Gastroesophageal sphincter (tissue), 4 donors: ENCODE measurements around the gene SDHAF2. TPM values are rescaled to one million over a fixed set of nuclear protein-coding genes. Genes with fewer than 3 reads are reported as not detected.
"Not testable (repeated sequence)": the region's sequence is repeated elsewhere in the genome, so short reads cannot be mapped to it uniquely, and the experiment has no call there.

Experiments
- ATAC-seq: fragments of 150-250 bp; one replicate; pipeline ENCODE4 v1.9.1; 2016; ENCODE audit warnings: mild to moderate bottlenecking, moderate library complexity
- H3K27ac ChIP-seq, 4 donors: fragments of 200-600 bp; sonication (generic) in 3 of 4; 1 replicate in 3 of 4; 2 replicates in 1 of 4; pipeline ENCODE4 v1.5.1; 2016 to 2019
- H3K27me3 ChIP-seq: fragments of 200-600 bp; sonication (generic); one replicate; pipeline ENCODE4 v1.5.1; 2019
- H3K36me3 ChIP-seq, 2 donors: fragments of 200-600 bp; sonication (generic); one replicate each; pipeline ENCODE4 v1.5.1; 2019; ENCODE audit warnings: control low read depth in 1 of 2
- H3K4me1 ChIP-seq, 3 donors: fragments of 200-600 bp; sonication (generic); 1 replicate in 2 of 3; 2 replicates in 1 of 3; pipeline ENCODE4 v1.5.1; 2016 to 2019; ENCODE audit warnings: control low read depth in 2 of 3
- H3K4me3 ChIP-seq, 2 donors: fragments of 200-600 bp; sonication (generic); one replicate each; pipeline ENCODE4 v1.5.1; 2019; ENCODE audit warnings: mild to moderate bottlenecking in 1 of 2, moderate library complexity in 1 of 2
- H3K9me3 ChIP-seq, 3 donors: fragments of 200-600 bp; sonication (generic); one replicate each; pipeline ENCODE4 v1.5.1; 2017 to 2019; ENCODE audit warnings: control low read depth in 2 of 3
- CTCF ChIP-seq, 4 experiments: fragments of 200-600 bp in 2 of 4; fragments of 450-650 bp in 2 of 4; sonication (generic) in 1 of 4; IDR thresholded peaks; one replicate each; pipeline ENCODE4 v1.5.1; 2017 to 2019; ENCODE audit warnings: antibody characterized with exemption in 4 of 4, mild to moderate bottlenecking in 2 of 4, moderate library complexity in 2 of 4
- EP300 ChIP-seq: sonication (generic); formaldehyde crosslinking; IDR thresholded peaks from one replicate; pipeline ENCODE4 v1.6.1; 2017; ENCODE audit warnings: antibody characterized with exemption, mild to moderate bottlenecking
- POLR2A ChIP-seq, 2 donors: fragments of 450-650 bp; IDR thresholded peaks; one replicate each; pipeline ENCODE4 v1.6.1; 2017; ENCODE audit warnings: antibody characterized with exemption in 2 of 2, mild to moderate bottlenecking in 2 of 2, moderate library complexity in 1 of 2
- POLR2AphosphoS5 ChIP-seq: sonication (generic); formaldehyde crosslinking; IDR thresholded peaks from one replicate; pipeline ENCODE4 v1.6.1; 2017; ENCODE audit warnings: antibody characterized with exemption
- WGBS, 2 donors: methylation state at CpG; one replicate each; pipeline ENCODE4 v1.1.5; 2018; ENCODE audit warnings: low coverage in 1 of 2; 5-methylcytosine and 5-hydroxymethylcytosine counted together
- total RNA-seq, 4 donors: library from RNA; depleted of rRNA; stranded (reverse); fragments of >200 nt; gene quantifications; one replicate each; pipeline ENCODE4 v1.1.0, GENCODE V29; 2016

Gene SDHAF2
- 10 to 100 TPM; 32.5 to 71.1 (median 48.3) TPM for total RNA-seq

GRCh38 chr11:61429691-61430582 is at the start of gene SDHAF2, which contains the start of gene CPSF7:
Gene SDHAF2 (plus strand): TSS chr11:61430124. CDS start chr11:61430147, 23 bp downstream.
Gene CPSF7 (minus strand): TSS chr11:61429975. CDS start chr11:61429235, 740 bp downstream.
- Histone ChIP-seq H3K36me3 (peaks cover 0 to 39% of the 10 kb centered on the region in 2 donors), H3K9me3 (no peaks in the 10 kb centered on the region), H3K4me3 (peak within 1 kb of the TSS; percentile 79 to 87), H3K27me3 (no peaks in the 10 kb centered on the region), H3K27ac (peak within 1 kb of the TSS; percentile 97 to 100 (median 98)), H3K4me1 (peaks cover 2 to 78% (median 18%) of the 10 kb centered on the region in 3 donors)
- WGBS, 2 donors, result 0 to 1% methylated on average over 15 to 16 of the region's 82 CpGs
- peak; percentile 98 for ATAC-seq
- TF ChIP-seq POLR2A (IDR thresholded peaks at IDR 0.05) (peak; percentile 70 to 71), CTCF (IDR thresholded peaks at IDR 0.05) (no peak), POLR2AphosphoS5 (peak; percentile 76), EP300 (no peak)

- WGBS, 2 donors, result 92 to 94% methylated on average over 8 to 9 of the region's 9 CpGs
- Histone ChIP-seq H3K27me3 (no peaks in the 10 kb centered on the region), H3K27ac (no peak overlapping the region), H3K36me3 (peaks cover 0 to 14% of the 10 kb centered on the region in 2 donors), H3K4me1 (peaks cover 0 to 14% (median 4%) of the 10 kb centered on the region in 3 donors), H3K9me3 (no peaks in the 10 kb centered on the region), H3K4me3 (no peak overlapping the region)
- no peak for TF ChIP-seq POLR2AphosphoS5
- no peak for TF ChIP-seq CTCF (IDR thresholded peaks at IDR 0.05)
- no peak for TF ChIP-seq POLR2A (IDR thresholded peaks at IDR 0.05)
- no peak for ATAC-seq
Observed at GRCh38 chr11:61380884-61381283, 49.0 kb upstream of the SDHAF2 start.

- H3K4me3 ChIP-seq, H3K27me3 ChIP-seq, ATAC-seq, H3K27ac ChIP-seq, H3K36me3 ChIP-seq, H3K9me3 ChIP-seq: not testable (repeated sequence)
- 75 to 80% methylated on average over 2 to 4 of the region's 5 CpGs for WGBS, 2 donors
- H3K4me1 ChIP-seq, result peaks cover 0 to 15% (median 4%) of the 10 kb centered on the region in 3 donors
Observed at GRCh38 chr11:61383859-61384258, 46.1 kb upstream of the SDHAF2 start.

GRCh38 chr11:61384271-61385242 is 45.4 kb upstream of the SDHAF2 start:
- no peak for TF ChIP-seq EP300
- no peak for TF ChIP-seq CTCF (IDR thresholded peaks at IDR 0.05)
- no peak for TF ChIP-seq POLR2AphosphoS5
- no peak for TF ChIP-seq POLR2A (IDR thresholded peaks at IDR 0.05)
- Histone ChIP-seq H3K27me3 (no peaks in the 10 kb centered on the region), H3K4me1 (peaks cover 0 to 8% (median 0%) of the 10 kb centered on the region in 3 donors), H3K36me3 (no peaks in the 10 kb centered on the region), H3K27ac (no peak overlapping the region), H3K9me3 (no peaks in the 10 kb centered on the region), H3K4me3 (no peak overlapping the region)
- ATAC-seq, result no peak
- 89 to 92% methylated on average over 10 to 15 of the region's 15 CpGs for WGBS, 2 donors

- peaks cover 0 to 29% (median 7%) of the 10 kb centered on the region in 3 donors for H3K4me1 ChIP-seq
- no peak for TF ChIP-seq POLR2AphosphoS5
- no peak for TF ChIP-seq CTCF (IDR thresholded peaks at IDR 0.05)
- TF ChIP-seq EP300, result no peak
- no peak for TF ChIP-seq POLR2A (IDR thresholded peaks at IDR 0.05)
- no peak overlapping the region for H3K4me3 ChIP-seq
- no peak overlapping the region for H3K27ac ChIP-seq
- no peaks in the 10 kb centered on the region for H3K9me3 ChIP-seq
- no peak for ATAC-seq
- peaks cover 0 to 11% of the 10 kb centered on the region in 2 donors for H3K36me3 ChIP-seq
- WGBS, 2 donors, result 47% methylated on average over 1 of the region's 1 CpG; no CpG with 5 or more reads in 1 of the 2 donors
- no peaks in the 10 kb centered on the region for H3K27me3 ChIP-seq
Observed at GRCh38 chr11:61390161-61390560, 39.8 kb upstream of the SDHAF2 start.
